Dedifferentiated amniotic fluid mesenchymal stem cell (primary cell): ENCODE results near the gene SATB2.
A peak's percentile ranks its signal among the peaks of the same experiment; 100 is the strongest.

Experiments
- DNase-seq: peaks from one replicate; pipeline ENCODE4 v3.0.0-alpha.2; 2016; ENCODE audit errors: extremely low spot score

SATB2 gene

DNA sequence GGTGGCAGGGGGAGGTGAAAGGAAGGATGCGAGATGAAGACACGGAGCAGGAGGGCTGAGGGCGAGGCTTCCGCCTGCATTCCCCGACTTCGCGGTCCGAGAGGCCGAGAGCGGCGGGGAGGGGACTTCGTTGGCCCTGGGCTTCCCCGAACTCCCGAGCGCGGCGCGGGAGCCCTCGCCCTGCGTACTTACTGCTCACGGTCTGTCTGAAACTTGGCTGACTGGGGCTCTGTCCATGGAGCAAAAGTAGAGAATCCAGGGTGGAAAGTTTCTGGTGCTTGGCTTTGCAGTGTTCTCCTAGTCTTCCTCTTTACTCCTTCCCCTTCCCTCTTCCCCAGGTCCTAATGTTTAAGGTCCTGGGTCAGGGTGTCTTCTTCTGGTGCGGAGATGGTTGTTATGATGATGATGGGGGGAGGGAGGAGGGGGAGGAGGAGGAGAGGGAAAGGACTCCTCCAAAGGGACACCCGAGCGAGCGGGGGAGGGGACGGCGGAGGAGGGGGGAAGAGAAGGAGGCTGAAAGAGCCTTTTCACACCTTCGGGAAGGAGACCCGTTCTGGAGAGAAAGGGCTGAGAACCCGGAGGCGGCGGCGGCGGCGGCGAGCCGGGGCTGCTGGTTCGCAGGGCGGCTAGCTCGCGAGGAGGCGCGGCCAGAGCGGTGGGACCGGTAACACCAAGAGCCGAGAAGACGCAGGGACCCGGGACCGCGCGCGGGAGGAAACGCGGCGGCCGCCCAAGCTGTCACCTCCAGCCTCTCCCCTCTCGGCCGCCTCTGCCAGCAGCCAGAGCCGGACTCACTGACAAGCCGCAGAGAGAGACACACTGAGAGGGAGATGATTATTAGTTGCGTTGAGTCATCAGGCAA, at the start of gene SATB2:
SATB2 (minus strand) TSS at position 793 of the 862 bp plus-strand sequence. CDS start 1,902 bp downstream, outside the sequence.
- peak; percentile 79 for DNase-seq

DNA sequence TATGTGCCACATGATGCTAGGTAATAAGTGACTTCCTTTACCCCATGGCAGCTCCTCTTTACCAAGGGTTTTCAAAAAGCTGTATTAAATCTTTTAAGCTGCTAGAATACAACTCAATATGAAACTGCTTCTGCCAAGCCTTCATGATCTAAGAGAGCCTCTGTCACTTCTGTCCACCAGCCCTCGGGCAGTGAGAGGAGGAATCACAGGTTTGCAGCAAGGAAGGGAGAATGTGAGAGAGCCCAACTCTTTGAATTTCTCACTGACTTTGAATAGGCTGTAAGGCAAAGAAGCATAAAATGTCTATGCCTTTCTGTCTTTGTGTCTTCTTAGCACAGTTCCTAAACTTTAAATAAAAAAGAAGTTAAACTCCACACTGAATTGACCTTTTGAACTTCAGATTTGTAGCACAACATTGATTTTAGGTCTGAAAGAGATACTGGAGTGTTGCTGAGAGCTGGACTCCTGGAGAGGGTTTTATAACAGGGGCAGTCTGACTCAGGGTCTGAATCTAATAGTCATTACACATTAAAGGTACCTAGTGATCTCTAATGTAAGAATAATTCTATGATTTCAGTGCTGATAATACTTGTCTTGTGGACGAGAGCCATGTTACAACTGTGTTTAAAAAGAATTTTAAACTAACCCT, 48.1 kb upstream of the SATB2 start:
- DNase-seq = no peak

DNA sequence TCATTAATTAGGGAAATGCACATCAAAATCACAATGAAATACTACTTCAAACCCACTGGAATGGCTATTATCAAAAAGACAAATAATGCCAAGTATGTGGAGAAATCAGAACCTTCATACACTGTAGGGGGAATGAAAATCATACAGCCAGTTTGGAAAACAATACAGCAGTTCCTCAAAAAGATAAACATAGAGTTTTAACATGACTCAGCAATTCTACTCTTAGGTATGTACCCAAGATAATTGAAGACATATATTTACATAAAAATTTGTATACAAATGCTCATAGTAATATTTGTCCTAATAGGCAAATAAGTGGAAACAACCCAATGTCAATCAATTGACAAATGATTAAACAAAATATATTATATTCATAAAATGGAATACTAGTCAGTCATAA, 45.4 kb upstream of the SATB2 start:
- DNase-seq = no peak

DNA sequence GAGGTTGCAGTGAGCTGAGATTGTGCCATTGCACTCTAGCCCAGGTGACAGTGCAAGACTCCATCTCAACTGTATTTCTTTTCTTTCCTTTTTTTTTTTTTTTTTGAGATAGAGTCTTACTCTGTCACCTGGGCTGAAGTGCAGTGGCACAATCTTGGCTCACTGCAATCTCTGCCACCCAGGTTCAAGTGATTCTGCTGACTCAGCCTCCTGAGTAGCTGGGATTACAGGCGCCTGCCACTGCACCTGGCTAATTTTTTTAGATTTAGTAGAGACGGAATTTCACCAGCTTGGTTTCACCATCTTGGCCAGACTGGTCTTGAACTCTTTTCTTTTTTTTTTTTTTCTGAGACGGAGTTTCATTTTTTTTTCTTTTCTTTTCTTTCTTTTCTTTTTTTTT, 41.3 kb upstream of the SATB2 start:
- no peak for DNase-seq

DNA sequence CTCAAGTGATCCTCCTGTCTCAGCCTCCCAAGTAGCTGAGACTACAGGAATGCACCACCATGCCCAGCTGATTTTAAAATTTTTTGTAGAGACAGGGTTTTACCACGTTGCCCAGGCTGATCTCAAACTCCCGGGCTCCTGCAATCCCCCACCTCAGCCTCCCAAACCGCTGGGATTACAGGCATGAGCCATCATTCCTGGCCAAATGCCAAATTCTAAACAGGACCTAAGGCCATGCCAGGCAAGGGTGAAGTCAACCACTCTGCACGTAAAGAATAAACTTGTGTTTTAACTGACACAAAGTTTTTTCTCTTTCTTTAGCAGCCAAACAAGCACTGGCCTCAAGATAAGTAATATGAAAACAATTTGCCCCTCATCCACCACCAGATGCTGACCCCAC, 37.4 kb upstream of the SATB2 start:
- DNase-seq = no peak

DNA sequence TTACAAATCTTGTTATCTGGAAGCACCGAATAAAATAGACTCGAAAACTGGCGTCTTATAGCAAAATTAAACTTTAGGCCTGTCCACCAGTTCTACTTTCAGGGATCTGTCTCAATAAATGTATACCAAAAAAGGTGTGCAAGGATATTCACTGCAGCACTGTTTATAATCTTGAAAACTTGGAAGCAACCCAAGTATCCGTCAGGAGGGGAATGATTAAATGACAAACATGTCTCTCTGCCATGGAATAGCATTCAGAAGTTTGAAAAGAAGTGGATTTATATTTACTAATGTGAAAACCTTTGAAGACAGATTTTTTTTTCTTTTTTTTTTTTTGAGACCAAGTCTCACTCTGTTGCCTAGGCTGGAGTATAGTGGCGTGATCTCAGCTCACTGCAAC, 32.3 kb upstream of the SATB2 start:
- no peak for DNase-seq

DNA sequence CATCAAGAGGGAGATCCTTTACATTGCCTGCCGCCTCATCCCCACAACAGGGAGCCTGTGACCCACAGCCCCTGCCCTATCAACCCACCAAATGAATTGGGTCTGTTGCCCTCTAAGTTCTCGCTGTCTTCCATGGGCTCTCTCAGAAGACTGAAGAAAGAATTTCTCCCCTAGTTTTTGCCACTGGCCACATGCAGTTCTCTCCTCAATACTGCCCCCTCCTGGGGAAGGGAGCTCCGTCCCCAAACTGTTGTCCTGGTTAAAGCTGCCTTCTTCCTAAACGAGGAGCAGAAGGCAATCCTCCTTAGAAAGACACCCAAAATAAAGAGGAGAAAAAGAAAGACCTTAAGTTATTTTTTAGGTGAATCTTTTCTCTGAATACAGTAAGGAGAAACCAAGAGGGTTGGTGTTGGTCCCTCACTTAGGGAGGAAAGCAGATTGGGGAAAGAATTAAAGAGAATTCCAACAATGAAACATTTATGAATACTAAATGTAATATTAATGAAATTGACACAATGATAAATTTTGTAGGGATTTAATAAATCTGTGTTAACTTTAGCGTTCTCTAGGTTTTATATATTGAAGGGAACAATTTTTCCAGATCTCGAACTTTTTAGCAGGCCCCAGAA, 31.1 kb upstream of the SATB2 start:
- DNase-seq = no peak

DNA sequence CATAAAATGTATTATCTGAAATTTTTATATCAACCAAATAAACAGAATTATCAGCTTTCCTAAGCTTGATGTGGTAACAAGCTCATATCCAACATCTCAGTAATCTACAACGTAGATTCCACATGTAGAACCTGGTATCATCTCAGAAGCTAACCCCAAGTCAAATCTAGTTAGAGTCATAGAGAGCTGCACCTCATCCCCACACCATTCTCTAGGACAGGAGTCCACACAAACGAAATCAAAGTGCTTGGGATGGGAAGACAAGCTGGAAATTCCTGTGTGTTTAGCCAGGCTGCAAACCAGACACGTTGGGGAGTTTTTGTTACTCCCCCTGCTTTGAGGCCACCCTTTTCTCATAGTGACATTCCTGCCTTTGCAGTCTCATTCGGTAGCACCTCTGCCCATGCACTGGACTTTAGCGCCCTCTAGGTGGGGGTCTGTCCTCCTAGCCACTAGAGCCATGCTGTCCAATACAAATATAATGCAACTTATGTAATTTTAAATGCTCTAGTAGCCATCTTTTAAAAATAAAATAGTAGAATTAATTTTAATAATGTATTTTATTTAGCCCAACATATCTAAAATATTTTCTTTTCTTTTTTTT, 28.1 kb upstream of the SATB2 start:
- DNase-seq = peak; percentile 61

DNA sequence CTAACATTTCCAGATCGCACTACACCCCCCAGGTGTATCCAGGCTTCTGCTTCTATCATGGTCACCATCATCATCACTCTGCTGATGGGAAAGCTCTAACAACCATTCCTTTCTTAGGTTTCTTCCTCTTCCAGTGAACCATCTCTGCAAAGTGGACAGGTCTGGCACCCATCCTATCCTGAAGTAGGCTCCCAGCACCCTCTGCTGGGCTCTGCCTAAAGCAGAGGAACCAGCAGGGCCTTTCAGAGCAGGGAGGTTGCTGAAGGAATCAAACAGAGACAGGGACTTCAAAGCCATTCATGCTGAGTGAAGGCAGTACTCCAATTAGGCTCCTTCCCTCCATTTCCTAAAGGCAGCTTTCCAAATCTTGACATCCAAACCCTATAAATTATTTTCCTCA, 27.2 kb upstream of the SATB2 start:
- no peak for DNase-seq

DNA sequence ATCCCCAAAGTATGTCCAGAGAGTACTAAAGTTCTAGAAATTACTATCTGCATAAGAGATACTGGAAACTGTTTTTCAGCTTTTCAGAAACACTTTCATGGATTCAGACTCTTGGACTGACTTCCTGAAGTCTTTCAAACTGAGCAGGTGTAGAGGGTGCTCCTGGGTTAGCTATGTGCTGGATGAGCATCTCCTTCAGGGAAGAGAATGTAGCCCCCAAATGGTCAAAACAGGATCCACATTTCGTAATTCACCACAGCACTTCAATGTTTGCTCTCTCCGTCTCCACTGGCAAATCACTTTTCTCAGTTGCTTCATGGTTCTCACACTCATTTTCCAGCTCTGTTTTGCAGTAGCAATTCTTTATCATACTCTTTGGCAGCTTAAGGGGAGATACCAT, 23.2 kb upstream of the SATB2 start:
- no peak for DNase-seq

DNA sequence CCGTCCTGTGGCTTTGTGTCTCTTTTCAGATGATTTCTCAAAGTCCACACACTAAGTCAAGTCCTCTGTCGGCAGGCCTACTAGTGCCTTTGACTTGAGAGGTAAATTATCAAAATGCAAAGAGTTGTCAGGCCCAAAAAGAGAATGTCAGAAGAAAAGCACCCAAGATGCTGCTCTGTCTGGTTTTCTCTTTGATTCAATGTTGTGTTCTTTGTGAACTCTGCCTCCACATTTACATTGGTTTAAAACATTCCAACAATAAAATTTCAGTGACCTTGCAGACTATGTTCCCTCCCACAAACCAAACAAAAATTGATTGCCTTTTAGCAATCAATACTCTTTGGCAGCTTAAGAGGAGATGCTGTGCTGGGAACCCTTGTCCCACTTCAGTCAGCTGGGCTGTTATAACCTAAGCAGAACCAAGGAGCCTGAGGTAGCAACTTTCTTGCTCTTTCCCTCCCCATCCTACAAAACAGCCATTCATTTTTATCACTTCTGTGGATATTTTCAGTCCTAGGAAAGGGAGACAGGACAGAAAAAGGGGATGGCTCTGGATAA, 19.6 kb upstream of the SATB2 start:
- no peak for DNase-seq

DNA sequence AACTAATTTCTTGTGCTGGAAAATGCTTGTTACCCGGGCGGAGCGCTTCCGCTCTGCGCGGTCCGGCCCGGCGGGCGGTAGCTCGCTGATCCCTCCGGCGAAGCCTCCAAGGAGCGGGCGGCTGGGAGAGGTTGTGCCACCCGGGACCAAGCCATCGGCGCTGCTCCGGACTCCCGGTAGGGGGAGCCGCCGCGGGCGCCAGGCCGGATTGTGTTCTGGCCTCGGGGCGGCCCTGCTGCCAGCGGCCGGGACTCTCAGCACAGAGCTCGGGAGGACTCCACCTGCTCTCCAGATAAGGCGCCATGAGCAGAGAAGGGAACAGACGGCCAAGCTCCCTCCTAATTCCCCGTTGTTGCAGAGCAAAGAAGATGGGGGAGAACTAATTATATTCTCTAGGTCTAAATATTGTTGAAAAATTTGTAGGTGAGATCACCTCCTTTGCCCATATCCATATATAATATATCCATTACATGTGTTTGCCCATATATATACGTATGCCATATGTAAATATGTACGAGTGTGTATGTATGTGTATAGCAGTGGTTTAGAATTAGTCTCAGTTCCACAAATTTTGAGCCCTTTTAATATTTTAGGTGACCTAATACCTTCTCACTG, 13.8 kb upstream of the SATB2 start:
- peak; percentile 69 for DNase-seq

DNA sequence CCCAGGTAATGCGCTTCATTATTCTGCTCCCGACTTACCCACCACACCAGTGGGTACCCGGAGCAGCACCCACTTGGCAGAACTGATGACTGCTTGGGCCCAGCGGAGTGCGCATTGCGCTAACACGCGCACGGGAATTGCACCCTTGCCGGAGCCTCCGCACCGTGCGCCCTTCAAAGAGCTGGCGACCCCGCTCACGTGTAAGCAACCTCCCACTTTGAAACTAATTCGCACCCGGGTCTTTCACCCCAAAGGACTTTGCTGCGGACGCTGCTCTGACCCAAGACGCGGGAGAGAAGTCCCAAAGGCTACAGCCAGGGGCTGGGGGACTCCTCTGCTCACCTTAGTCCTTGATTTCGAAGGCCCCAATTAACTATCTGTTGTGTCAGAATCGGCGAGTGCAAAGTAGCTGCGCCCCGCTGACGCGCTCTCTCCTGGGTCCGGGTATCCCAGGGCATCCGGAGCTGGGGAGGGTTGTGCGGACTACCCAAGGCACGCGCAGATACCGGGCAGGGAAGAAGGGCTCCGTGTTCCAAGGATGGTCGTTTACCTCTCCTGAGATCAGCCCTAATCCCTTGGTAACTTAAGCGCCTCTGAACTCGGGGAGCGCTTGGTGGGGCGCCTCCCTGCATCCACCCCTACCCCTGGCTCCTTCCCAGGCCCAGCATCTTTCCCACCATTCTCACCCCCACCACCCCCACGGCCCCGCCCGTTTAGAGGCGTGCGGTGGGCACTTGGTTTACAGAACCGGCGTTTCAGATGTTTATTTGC, 13.1 kb upstream of the SATB2 start:
- no peak for DNase-seq

DNA sequence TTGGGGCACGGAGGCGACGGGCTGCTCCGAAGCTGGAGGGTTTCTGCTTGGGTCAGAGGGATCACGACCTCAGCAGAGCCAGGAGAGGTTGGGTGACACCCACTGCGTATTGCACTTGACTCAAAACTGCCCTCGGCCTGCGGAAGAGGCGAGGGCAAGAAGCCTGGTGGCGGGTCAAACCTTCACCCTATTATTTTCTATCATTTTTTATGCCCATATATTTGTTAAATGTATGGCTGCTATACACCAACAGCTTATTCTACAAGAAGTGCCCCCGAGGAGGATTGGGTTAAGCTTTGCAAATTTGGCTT, 12.6 kb upstream of the SATB2 start:
- no peak for DNase-seq

DNA sequence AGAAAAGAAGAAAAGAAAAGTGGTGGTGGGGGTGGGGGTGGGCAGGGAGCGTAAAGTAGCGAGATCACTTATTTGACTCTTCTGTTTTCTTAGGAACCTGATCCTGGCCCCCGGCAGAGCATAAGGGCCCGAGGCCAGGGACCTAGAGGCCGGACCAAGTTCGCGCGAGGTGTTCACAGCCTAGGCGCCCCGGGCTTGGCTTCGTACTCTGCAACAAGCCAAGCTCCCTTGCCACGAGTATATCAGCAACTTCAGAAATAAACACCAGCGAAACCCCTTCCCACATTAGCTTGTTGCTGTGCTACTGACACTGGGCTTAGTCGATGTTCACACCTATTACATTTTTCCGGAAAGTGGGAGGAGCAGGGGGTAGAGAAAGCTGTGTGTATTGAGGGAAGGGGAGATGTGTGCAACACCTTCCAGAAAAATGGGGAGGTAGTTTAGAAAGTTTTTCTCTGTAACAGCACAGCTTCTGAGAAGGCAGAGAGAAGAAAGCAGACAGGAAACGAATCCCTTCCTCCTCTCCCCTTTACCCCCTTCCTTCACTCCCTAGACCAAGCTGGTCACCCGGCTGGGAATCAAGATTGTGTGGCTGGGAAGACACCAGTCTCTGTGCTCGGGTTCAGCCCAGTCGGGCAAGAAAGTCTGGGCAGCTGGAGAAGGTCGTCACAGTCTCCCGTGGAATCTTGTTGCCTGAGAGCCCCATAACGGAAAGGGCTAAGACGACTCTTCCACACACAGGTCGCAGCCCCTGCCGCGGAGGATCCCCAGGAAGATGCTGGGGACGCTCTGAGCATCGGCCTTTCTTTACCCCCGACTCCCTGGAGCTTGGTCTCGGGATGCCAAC, 12.0 kb upstream of the SATB2 start:
- DNase-seq = no peak

DNA sequence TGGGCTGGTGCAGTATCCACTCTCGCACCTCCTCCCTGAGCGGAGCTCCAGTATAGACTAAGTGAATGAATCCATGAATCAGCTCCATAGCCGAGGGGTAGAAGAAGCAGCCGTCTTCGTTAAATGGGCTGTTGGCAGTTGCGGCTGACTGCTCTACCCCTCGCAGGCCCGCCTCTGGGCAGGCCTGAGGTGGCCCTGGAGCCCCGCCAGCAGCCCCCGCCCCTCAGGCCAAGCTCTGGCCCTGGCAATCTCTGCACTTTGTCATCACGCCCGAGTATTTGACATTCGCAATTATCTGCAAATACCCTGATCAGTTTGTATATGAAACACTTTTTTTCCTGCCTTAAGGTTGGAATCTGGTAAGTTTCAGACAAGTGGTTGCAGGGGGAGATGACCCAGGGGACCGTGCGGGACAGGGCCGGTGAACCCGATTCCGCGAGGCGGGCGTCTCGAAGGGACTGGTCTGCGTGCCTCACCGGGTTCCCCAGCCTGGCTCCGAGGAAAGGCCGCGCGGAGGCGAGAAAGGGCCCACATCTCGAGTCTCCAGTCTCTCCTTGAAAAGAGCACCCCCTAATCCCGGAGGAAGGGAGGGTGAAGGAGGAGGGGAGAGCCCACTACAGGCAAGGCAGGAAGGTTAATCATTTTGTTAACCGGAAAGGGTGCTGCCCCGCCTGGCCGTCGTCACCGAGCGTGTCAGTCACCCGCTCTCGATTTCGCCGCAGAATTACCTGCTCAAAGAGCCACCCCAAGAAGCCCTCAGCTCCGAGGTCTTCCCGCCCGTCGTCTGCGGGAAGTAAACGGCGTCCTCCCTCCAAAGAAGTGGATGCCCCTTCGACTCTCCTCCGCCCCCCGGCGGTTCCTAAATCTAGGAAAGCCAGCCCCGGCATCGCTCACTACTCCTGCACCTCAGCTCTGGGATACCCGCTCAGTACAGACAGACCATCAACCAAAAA, 11.1 kb upstream of the SATB2 start:
- no peak for DNase-seq

DNA sequence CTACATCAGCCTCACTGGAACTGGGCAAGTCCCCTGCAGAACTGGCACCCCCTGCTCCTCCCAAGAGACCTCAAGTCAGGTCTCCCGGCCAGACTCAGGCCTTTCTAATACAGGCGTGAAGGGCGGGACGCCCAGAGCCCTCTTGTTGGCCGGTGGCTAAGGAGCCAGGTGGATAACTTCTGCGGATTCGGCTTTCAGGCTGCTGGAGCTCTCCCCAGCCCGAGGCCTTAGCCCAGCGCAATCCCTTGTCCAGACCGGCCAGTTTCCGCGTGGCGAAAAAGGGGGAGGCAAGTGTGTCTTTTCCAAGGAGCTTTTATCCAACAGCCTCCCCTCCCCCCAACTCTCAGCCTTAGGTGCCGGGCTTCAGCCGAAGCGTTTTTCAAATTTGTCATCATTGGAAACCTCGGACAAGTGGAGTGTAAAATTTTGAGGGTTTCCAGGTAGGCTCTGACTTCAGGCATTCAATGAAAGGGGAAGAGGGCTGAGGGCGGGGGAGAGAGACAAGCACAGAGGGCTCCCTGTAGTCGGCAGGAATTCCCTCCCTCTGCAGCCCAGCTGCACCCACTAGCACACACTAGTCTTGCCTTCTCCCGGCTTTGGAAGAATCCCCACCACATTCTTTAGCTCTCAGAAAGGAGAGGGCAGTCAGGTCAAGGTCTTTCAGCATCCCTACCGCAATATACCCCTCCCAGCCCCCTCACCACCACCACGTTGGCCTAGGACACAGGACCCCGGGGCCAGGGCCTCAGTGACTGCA, 9.5 kb upstream of the SATB2 start:
- no peak for DNase-seq

DNA sequence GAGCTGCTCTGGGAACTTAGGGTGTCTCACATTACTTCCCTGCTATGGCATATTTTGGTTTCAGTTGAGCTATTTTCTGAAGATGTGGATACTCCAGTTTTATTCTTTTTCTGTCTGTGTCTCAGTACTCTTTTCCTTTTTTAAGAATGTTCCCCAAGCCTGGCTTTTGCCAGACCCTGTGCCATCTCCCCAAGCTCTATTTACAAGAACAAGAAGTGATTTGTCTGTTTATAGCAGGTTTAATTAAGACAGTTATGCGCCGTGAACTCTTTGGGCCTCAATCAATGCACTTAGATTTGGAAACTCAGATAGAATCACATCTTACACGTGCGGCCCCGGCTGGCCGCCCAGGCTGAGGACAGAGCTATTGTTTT, 8.9 kb upstream of the SATB2 start:
- no peak for DNase-seq
